Activated CD4-positive, alpha-beta memory T cell treated with anti-CD3 and anti-CD28 coated beads for 36 hours (primary cell): ENCODE data around the gene STYXL1. TPM values are rescaled to one million over a fixed set of nuclear protein-coding genes. Genes with fewer than 3 reads are reported as not detected.

Source experiments
- CTCF ChIA-PET: fragments of 350-600 bp; sonication (Branson Sonifier 250); formaldehyde crosslinking; loops from one replicate; lab custom pipeline; 2021; ENCODE audit warnings: antibody characterized with exemption, inconsistent platforms; lab: Charles Lee
- POLR2A ChIA-PET: fragments of 350-600 bp; sonication (Branson Sonifier 250); formaldehyde crosslinking; loops from one replicate; lab custom pipeline; 2021; ENCODE audit warnings: antibody characterized with exemption; lab: Charles Lee
- DNase-seq: peaks from one replicate; pipeline ENCODE4 v3.0.0-alpha.2; 2020
- H3K27ac Mint-ChIP-seq: one replicate; pipeline ENCODE4 v1.8.0; 2021; ENCODE audit warnings: mixed read lengths
- H3K27me3 Mint-ChIP-seq: one replicate; pipeline ENCODE4 v1.8.0; 2021; ENCODE audit warnings: mixed read lengths
- H3K36me3 Mint-ChIP-seq: one replicate; pipeline ENCODE4 v1.8.0; 2021; ENCODE audit warnings: mixed read lengths
- H3K4me1 Mint-ChIP-seq: one replicate; pipeline ENCODE4 v1.8.0; 2021; ENCODE audit warnings: low read depth, mixed read lengths
- H3K4me3 Mint-ChIP-seq: one replicate; pipeline ENCODE4 v1.8.0; 2021; ENCODE audit warnings: mild to moderate bottlenecking, mixed read lengths
- H3K9me3 Mint-ChIP-seq: one replicate; pipeline ENCODE4 v1.8.0; 2021; ENCODE audit warnings: mixed read lengths
- intact Hi-C: fragments of 100-400 bp; cut with micrococcal nuclease; formaldehyde crosslinking; loops from one replicate; pipeline ENCODE4 v1.15.1; 2023
- total RNA-seq, 2 experiments: library from RNA; stranded (reverse); gene quantifications; one replicate each; pipeline ENCODE4 v1.2.3, GENCODE V29; 2021

Gene STYXL1
- total RNA-seq, 2 experiments from 2014 or later, result 37.8 to 40.5 TPM

- POLR2A ChIA-PET, result no interaction called here
- H3K9me3 Mint-ChIP-seq, result no peaks in the 10 kb centered on the region
- CTCF ChIA-PET, result no interaction called here
These were observed 96.3 kb downstream of the STYXL1 start for GRCh38 chr7:75951506-75951905.

GRCh38 chr7:75950111-75950681, 97.6 kb downstream of the STYXL1 start:
- CTCF ChIA-PET, result no interaction called here
- Mint-ChIP-seq H3K4me1 (peaks cover 7% of the 10 kb centered on the region), H3K9me3 (no peaks in the 10 kb centered on the region)

More at GRCh38 chr7:75951506-75951905, 96.3 kb downstream of the STYXL1 start:
- Mint-ChIP-seq H3K36me3 (peaks cover 5% of the 10 kb centered on the region), H3K27me3 (no peaks in the 10 kb centered on the region), H3K27ac (no peak overlapping the region), H3K4me3 (no peak overlapping the region), H3K4me1 (peaks cover 2% of the 10 kb centered on the region)
- DNase-seq, result no peak
- intact Hi-C loops, result no loop called here

GRCh38 chr7:75948179-75948578, 99.6 kb downstream of the STYXL1 start:
- Mint-ChIP-seq H3K4me1 (peaks cover 16% of the 10 kb centered on the region), H3K4me3 (no peak overlapping the region), H3K36me3 (peaks cover 4% of the 10 kb centered on the region), H3K9me3 (no peaks in the 10 kb centered on the region), H3K27ac (no peak overlapping the region), H3K27me3 (no peaks in the 10 kb centered on the region)
- POLR2A ChIA-PET, result no interaction called here
- CTCF ChIA-PET, result interaction anchor here (1.5 kb wide), 1 partner anchor 72 kb away, joined by 9 read pairs; no protein-coding TSS in a partner anchor
- intact Hi-C loops, result no loop called here
- no peak for DNase-seq

More at GRCh38 chr7:75950111-75950681, 97.6 kb downstream of the STYXL1 start:
- POLR2A ChIA-PET, result no interaction called here
- intact Hi-C loops, result no loop called here
- no peaks in the 10 kb centered on the region for H3K27me3 Mint-ChIP-seq
- peaks cover 5% of the 10 kb centered on the region for H3K36me3 Mint-ChIP-seq
- no peak overlapping the region for H3K4me3 Mint-ChIP-seq
- H3K27ac Mint-ChIP-seq, result no peak overlapping the region
- DNase-seq, result no peak

Other genes starting within 250 kb of the STYXL1 start
- not detected for gene CCL24, start 234.2 kb downstream of the STYXL1 start, total RNA-seq
- 10 to 100 TPM; 30.1 to 31.9 TPM for gene RHBDD2, start 169.0 kb downstream of the STYXL1 start, total RNA-seq
- gene POR, start 132.8 kb downstream of the STYXL1 start, total RNA-seq, result 10 to 100 TPM; 28.9 to 35.2 TPM
- gene TMEM120A, start 53.4 kb downstream of the STYXL1 start, total RNA-seq, result 10 to 100 TPM; 24.2 to 25.8 TPM
- gene MDH2, start 106 bp upstream of the STYXL1 start, total RNA-seq, result 100 to 1,000 TPM; 259 to 271 TPM
- not detected for gene SRRM3, start 153.9 kb upstream of the STYXL1 start, total RNA-seq